WTC11 (cell line): ENCODE measurements around the gene NOD1. TPM values are rescaled to one million over a fixed set of nuclear protein-coding genes. Genes with fewer than 3 reads are reported as not detected.

Source experiments
- ATAC-seq: fragments of 200-7000 bp; cut with Tn5 transposase; 2 replicates; pipeline ENCODE4 v1.10.0; 2021; ENCODE audit warnings: mild to moderate bottlenecking, moderate library complexity
- CTCF ChIA-PET: fragments of 300-600 bp; sonication (Branson Sonifier 250); formaldehyde crosslinking; loops from one replicate; lab custom pipeline; 2021; ENCODE audit warnings: antibody characterized with exemption; lab: Charles Lee
- POLR2A ChIA-PET: fragments of 350-600 bp; sonication (Branson Sonifier 250); formaldehyde crosslinking; loops from one replicate; lab custom pipeline; 2021; ENCODE audit warnings: antibody characterized with exemption; lab: Charles Lee
- DNase-seq: peaks from one replicate; pipeline ENCODE4 v3.0.0; 2021; ENCODE audit warnings: low spot score
- H3K27ac Mint-ChIP-seq: 2 replicates; pipeline ENCODE4 v1.8.0; 2021; ENCODE audit warnings: mixed read lengths
- H3K27me3 Mint-ChIP-seq: 2 replicates; pipeline ENCODE4 v1.8.0; 2021; ENCODE audit warnings: low read depth, mild to moderate bottlenecking, moderate library complexity, mixed read lengths
- H3K36me3 Mint-ChIP-seq: 2 replicates; pipeline ENCODE4 v1.8.0; 2021; ENCODE audit warnings: mixed read lengths
- H3K4me1 Mint-ChIP-seq: 2 replicates; pipeline ENCODE4 v1.8.0; 2022; ENCODE audit warnings: mixed read lengths
- H3K4me3 Mint-ChIP-seq: 2 replicates; pipeline ENCODE4 v1.8.0; 2021; ENCODE audit warnings: mild to moderate bottlenecking, moderate library complexity, mixed read lengths
- H3K9me3 Mint-ChIP-seq: 2 replicates; pipeline ENCODE4 v1.8.0; 2021; ENCODE audit warnings: mixed read lengths
- CBFB ChIP-seq: sonication (generic); formaldehyde crosslinking; IDR thresholded peaks from 2 replicates; pipeline ENCODE4 v1.8.1; 2022; ENCODE audit warnings: mild to moderate bottlenecking, low read depth, missing genetic modification reagents
- FOXK1 ChIP-seq: sonication (generic); formaldehyde crosslinking; IDR thresholded peaks from 2 replicates; pipeline ENCODE4 v1.8.0; 2022; ENCODE audit warnings: mild to moderate bottlenecking, moderate library complexity, missing genetic modification reagents
- NFYB ChIP-seq: sonication (generic); formaldehyde crosslinking; conservative IDR thresholded peaks from 2 replicates; pipeline ENCODE4 v1.8.0; 2022; ENCODE audit warnings: low read depth, missing genetic modification reagents
- OVOL2 ChIP-seq: fragments of 250-450 bp; sonication (Bioruptor Pico); IDR thresholded peaks from 2 replicates; pipeline ENCODE4 v1.9.0; 2021; ENCODE audit warnings: mild to moderate bottlenecking, borderline replicate concordance
- RORB ChIP-seq: fragments of 250-450 bp; sonication (Bioruptor Pico); IDR thresholded peaks from 2 replicates; pipeline ENCODE4 v1.9.0; 2021; ENCODE audit warnings: mild to moderate bottlenecking
- SOX15 ChIP-seq: fragments of 250-450 bp; sonication (Bioruptor Pico); IDR thresholded peaks from 2 replicates; pipeline ENCODE4 v1.9.0; 2021; ENCODE audit warnings: mild to moderate bottlenecking
- total RNA-seq: library from RNA; stranded (reverse); gene quantifications from 3 replicates; pipeline ENCODE4 v1.2.3, GENCODE V29; 2021
- TF ChIP-seq, protein P1 (sequence below): fragments of 250-450 bp; sonication (Bioruptor Pico); IDR thresholded peaks from 2 replicates; pipeline ENCODE4 v1.9.0; 2021; ENCODE audit warnings: mild to moderate bottlenecking, borderline replicate concordance
- TF ChIP-seq, protein P2 (sequence below): sonication (generic); formaldehyde crosslinking; IDR thresholded peaks from 2 replicates; pipeline ENCODE4 v1.8.0; 2022; ENCODE audit warnings: missing genetic modification reagents
- TF ChIP-seq, protein P3 (sequence below): sonication (generic); formaldehyde crosslinking; IDR thresholded peaks from 2 replicates; pipeline ENCODE4 v1.8.1; 2023; ENCODE audit warnings: mild to moderate bottlenecking, missing genetic modification reagents, moderate library complexity
- TF ChIP-seq, protein P4 (sequence below): sonication (generic); formaldehyde crosslinking; IDR thresholded peaks from 2 replicates; pipeline ENCODE4 v1.8.1; 2023; ENCODE audit warnings: mild to moderate bottlenecking, missing genetic modification reagents, borderline replicate concordance
- TF ChIP-seq, protein P5 (sequence below): fragments of 250-450 bp; sonication (Bioruptor Pico); IDR thresholded peaks from 2 replicates; pipeline ENCODE4 v2.1.2; 2022; ENCODE audit warnings: mild to moderate bottlenecking, moderate library complexity
- TF ChIP-seq, protein P6 (sequence below): fragments of 250-450 bp; sonication (Bioruptor Pico); IDR thresholded peaks from 2 replicates; pipeline ENCODE4 v1.8.0; 2021; ENCODE audit warnings: mild to moderate bottlenecking

Gene NOD1
- total RNA-seq, 1 experiment from 2014 or later = 6.4 TPM

DNA sequence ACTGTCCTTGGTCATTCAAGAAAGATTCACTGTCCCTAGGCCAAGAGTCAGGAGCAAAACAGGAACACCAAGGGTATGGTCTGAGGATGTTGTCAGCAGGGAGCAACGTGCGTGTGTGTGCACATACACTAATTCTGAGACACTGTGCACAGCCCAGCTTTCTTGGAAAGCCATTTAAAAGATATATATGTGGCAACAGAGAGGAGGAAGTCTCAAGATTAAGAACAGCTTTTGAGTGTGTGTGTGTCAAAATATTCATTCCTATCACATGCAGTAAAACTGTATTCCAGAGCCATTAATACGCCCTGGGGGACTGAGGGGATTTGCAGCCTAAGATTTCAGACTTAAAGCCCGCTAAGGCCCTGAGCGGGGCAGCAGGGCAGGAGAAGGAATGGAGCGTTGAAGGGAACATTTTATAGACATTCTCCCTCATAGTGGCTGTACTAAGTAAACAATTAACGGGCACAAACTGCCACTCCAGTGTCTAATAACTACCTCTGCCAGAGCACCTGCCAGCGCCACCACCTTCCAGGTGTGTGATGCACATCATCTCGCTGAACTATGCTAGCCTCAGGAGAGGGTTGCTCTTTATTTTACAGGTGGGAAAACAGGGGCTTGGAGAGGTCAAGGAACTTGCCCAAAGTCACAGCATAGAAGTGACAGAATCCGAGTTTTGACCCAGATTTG is 2.0 kb downstream of the NOD1 start:
- H3K27me3 Mint-ChIP-seq = peaks cover 12% of the 10 kb centered on the region
- H3K36me3 Mint-ChIP-seq = no peaks in the 10 kb centered on the region
- POLR2A ChIA-PET = no interaction called here
- H3K4me1 Mint-ChIP-seq = peaks cover 15% of the 10 kb centered on the region
- TF ChIP-seq FOXK1 (CRISPR knock-in tag) (no peak), NFYB (CRISPR knock-in tag) (no peak), SOX15 (CRISPR knock-in tag) (no peak), RORB (no peak), OVOL2 (CRISPR knock-in tag) (no peak), CBFB (CRISPR knock-in tag) (no peak)
- TF ChIP-seq, protein P1, sequence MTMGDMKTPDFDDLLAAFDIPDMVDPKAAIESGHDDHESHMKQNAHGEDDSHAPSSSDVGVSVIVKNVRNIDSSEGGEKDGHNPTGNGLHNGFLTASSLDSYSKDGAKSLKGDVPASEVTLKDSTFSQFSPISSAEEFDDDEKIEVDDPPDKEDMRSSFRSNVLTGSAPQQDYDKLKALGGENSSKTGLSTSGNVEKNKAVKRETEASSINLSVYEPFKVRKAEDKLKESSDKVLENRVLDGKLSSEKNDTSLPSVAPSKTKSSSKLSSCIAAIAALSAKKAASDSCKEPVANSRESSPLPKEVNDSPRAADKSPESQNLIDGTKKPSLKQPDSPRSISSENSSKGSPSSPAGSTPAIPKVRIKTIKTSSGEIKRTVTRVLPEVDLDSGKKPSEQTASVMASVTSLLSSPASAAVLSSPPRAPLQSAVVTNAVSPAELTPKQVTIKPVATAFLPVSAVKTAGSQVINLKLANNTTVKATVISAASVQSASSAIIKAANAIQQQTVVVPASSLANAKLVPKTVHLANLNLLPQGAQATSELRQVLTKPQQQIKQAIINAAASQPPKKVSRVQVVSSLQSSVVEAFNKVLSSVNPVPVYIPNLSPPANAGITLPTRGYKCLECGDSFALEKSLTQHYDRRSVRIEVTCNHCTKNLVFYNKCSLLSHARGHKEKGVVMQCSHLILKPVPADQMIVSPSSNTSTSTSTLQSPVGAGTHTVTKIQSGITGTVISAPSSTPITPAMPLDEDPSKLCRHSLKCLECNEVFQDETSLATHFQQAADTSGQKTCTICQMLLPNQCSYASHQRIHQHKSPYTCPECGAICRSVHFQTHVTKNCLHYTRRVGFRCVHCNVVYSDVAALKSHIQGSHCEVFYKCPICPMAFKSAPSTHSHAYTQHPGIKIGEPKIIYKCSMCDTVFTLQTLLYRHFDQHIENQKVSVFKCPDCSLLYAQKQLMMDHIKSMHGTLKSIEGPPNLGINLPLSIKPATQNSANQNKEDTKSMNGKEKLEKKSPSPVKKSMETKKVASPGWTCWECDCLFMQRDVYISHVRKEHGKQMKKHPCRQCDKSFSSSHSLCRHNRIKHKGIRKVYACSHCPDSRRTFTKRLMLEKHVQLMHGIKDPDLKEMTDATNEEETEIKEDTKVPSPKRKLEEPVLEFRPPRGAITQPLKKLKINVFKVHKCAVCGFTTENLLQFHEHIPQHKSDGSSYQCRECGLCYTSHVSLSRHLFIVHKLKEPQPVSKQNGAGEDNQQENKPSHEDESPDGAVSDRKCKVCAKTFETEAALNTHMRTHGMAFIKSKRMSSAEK (CRISPR knock-in tag) = no peak
- TF ChIP-seq, protein P2, sequence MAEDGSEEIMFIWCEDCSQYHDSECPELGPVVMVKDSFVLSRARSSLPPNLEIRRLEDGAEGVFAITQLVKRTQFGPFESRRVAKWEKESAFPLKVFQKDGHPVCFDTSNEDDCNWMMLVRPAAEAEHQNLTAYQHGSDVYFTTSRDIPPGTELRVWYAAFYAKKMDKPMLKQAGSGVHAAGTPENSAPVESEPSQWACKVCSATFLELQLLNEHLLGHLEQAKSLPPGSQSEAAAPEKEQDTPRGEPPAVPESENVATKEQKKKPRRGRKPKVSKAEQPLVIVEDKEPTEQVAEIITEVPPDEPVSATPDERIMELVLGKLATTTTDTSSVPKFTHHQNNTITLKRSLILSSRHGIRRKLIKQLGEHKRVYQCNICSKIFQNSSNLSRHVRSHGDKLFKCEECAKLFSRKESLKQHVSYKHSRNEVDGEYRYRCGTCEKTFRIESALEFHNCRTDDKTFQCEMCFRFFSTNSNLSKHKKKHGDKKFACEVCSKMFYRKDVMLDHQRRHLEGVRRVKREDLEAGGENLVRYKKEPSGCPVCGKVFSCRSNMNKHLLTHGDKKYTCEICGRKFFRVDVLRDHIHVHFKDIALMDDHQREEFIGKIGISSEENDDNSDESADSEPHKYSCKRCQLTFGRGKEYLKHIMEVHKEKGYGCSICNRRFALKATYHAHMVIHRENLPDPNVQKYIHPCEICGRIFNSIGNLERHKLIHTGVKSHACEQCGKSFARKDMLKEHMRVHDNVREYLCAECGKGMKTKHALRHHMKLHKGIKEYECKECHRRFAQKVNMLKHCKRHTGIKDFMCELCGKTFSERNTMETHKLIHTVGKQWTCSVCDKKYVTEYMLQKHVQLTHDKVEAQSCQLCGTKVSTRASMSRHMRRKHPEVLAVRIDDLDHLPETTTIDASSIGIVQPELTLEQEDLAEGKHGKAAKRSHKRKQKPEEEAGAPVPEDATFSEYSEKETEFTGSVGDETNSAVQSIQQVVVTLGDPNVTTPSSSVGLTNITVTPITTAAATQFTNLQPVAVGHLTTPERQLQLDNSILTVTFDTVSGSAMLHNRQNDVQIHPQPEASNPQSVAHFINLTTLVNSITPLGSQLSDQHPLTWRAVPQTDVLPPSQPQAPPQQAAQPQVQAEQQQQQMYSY (CRISPR knock-in tag) = no peak
- TF ChIP-seq, protein P3, sequence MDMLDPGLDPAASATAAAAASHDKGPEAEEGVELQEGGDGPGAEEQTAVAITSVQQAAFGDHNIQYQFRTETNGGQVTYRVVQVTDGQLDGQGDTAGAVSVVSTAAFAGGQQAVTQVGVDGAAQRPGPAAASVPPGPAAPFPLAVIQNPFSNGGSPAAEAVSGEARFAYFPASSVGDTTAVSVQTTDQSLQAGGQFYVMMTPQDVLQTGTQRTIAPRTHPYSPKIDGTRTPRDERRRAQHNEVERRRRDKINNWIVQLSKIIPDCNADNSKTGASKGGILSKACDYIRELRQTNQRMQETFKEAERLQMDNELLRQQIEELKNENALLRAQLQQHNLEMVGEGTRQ (CRISPR knock-in tag) = no peak
- TF ChIP-seq, protein P4, sequence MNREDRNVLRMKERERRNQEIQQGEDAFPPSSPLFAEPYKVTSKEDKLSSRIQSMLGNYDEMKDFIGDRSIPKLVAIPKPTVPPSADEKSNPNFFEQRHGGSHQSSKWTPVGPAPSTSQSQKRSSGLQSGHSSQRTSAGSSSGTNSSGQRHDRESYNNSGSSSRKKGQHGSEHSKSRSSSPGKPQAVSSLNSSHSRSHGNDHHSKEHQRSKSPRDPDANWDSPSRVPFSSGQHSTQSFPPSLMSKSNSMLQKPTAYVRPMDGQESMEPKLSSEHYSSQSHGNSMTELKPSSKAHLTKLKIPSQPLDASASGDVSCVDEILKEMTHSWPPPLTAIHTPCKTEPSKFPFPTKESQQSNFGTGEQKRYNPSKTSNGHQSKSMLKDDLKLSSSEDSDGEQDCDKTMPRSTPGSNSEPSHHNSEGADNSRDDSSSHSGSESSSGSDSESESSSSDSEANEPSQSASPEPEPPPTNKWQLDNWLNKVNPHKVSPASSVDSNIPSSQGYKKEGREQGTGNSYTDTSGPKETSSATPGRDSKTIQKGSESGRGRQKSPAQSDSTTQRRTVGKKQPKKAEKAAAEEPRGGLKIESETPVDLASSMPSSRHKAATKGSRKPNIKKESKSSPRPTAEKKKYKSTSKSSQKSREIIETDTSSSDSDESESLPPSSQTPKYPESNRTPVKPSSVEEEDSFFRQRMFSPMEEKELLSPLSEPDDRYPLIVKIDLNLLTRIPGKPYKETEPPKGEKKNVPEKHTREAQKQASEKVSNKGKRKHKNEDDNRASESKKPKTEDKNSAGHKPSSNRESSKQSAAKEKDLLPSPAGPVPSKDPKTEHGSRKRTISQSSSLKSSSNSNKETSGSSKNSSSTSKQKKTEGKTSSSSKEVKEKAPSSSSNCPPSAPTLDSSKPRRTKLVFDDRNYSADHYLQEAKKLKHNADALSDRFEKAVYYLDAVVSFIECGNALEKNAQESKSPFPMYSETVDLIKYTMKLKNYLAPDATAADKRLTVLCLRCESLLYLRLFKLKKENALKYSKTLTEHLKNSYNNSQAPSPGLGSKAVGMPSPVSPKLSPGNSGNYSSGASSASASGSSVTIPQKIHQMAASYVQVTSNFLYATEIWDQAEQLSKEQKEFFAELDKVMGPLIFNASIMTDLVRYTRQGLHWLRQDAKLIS (CRISPR knock-in tag) = no peak
- TF ChIP-seq, protein P5, sequence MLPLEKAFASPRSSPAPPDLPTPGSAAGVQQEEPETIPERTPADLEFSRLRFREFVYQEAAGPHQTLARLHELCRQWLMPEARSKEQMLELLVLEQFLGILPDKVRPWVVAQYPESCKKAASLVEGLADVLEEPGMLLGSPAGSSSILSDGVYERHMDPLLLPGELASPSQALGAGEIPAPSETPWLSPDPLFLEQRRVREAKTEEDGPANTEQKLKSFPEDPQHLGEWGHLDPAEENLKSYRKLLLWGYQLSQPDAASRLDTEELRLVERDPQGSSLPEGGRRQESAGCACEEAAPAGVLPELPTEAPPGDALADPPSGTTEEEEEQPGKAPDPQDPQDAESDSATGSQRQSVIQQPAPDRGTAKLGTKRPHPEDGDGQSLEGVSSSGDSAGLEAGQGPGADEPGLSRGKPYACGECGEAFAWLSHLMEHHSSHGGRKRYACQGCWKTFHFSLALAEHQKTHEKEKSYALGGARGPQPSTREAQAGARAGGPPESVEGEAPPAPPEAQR (CRISPR knock-in tag) = no peak
- TF ChIP-seq, protein P6, sequence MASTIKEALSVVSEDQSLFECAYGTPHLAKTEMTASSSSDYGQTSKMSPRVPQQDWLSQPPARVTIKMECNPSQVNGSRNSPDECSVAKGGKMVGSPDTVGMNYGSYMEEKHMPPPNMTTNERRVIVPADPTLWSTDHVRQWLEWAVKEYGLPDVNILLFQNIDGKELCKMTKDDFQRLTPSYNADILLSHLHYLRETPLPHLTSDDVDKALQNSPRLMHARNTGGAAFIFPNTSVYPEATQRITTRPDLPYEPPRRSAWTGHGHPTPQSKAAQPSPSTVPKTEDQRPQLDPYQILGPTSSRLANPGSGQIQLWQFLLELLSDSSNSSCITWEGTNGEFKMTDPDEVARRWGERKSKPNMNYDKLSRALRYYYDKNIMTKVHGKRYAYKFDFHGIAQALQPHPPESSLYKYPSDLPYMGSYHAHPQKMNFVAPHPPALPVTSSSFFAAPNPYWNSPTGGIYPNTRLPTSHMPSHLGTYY (CRISPR knock-in tag) = no peak
- ATAC-seq = no peak
- no peak overlapping the region for H3K27ac Mint-ChIP-seq
- H3K9me3 Mint-ChIP-seq = no peaks in the 10 kb centered on the region
- H3K4me3 Mint-ChIP-seq = no peak overlapping the region
- CTCF ChIA-PET = interaction anchor here (1.6 to 2.3 kb wide), 2 partner anchors 22 to 87 kb away, joined by 4 to 11 read pairs; no protein-coding TSS in a partner anchor
- DNase-seq = no peak
